ENCODE measurements around the gene PCAT6. TPM values are rescaled to one million over a fixed set of nuclear protein-coding genes. Genes with fewer than 3 reads are reported as not detected.

Gene PCAT6
- total RNA-seq, 1 experiment from 2014 or later, result 0.84 TPM

- peaks cover 18% of the 10 kb centered on the region for H3K27me3 ChIP-seq (replicated peaks; ENCODE audit: insufficient read depth, low read depth, low read length, poor library complexity)
- no peak for DNase-seq (ENCODE audit: low spot score)
- BruUV-seq (replicated peaks), result no TSS peak
- no peak for TF ChIP-seq CTCF (conservative IDR thresholded peaks at IDR 0.05; ENCODE audit: low read depth, low read length)
- TF ChIP-seq EZH2 (IDR thresholded peaks at IDR 0.05; ENCODE audit: borderline replicate concordance, low read depth, low read length, poor library complexity, severe bottlenecking), result no peak
- intact Hi-C loops (cut with micrococcal nuclease; ENCODE audit: unreplicated experiment), result loop anchor here (10.0 kb wide), 1 partner anchor 102 kb away; no protein-coding TSS in a partner anchor
- no peaks in the 10 kb centered on the region for H3K9me3 ChIP-seq (ENCODE audit: low read depth, low read length, poor library complexity, severe bottlenecking)
- H3K36me3 ChIP-seq (ENCODE audit: insufficient read depth, low read length, poor library complexity, severe bottlenecking), result no peaks in the 10 kb centered on the region
- ChIA-PET POLR2A (ENCODE audit: low non-redundant PET) (no interaction called here), CTCF (no interaction called here)
- H3K4me1 ChIP-seq (ENCODE audit: insufficient read depth, low read length, poor library complexity, severe bottlenecking), result no peaks in the 10 kb centered on the region
- no peak overlapping the region for H3K27ac ChIP-seq (ENCODE audit: low read depth, low read length, poor library complexity, severe bottlenecking)
- H3K4me3 ChIP-seq (ENCODE audit: low read depth, low read length, poor library complexity, severe bottlenecking), result no peak overlapping the region
Measured at GRCh38 chr1:202857136-202857610, 46.4 kb downstream of the PCAT6 start.

GRCh38 chr1:202858331-202858730 is 47.6 kb downstream of the PCAT6 start:
- Histone ChIP-seq H3K27me3 (replicated peaks; ENCODE audit: insufficient read depth, low read depth, low read length, poor library complexity) (peaks cover 30% of the 10 kb centered on the region), H3K36me3 (ENCODE audit: insufficient read depth, low read length, poor library complexity, severe bottlenecking) (no peaks in the 10 kb centered on the region), H3K4me3 (ENCODE audit: low read depth, low read length, poor library complexity, severe bottlenecking) (no peak overlapping the region), H3K9me3 (ENCODE audit: low read depth, low read length, poor library complexity, severe bottlenecking) (no peaks in the 10 kb centered on the region), H3K27ac (ENCODE audit: low read depth, low read length, poor library complexity, severe bottlenecking) (no peak overlapping the region), H3K4me1 (ENCODE audit: insufficient read depth, low read length, poor library complexity, severe bottlenecking) (no peaks in the 10 kb centered on the region)
- ChIA-PET POLR2A (ENCODE audit: low non-redundant PET) (interaction anchor here (0.6 kb wide), 1 partner anchor 28 kb away, joined by 11 read pairs; no protein-coding TSS in a partner anchor), CTCF (no interaction called here)
- intact Hi-C loops (cut with micrococcal nuclease; ENCODE audit: unreplicated experiment), result loop anchor here (10.0 kb wide), 1 partner anchor 104 kb away; no protein-coding TSS in a partner anchor
- DNase-seq (ENCODE audit: low spot score), result no peak
- no TSS peak for BruUV-seq (replicated peaks)
- no peak for TF ChIP-seq EZH2 (IDR thresholded peaks at IDR 0.05; ENCODE audit: borderline replicate concordance, low read depth, low read length, poor library complexity, severe bottlenecking)
- TF ChIP-seq CTCF (conservative IDR thresholded peaks at IDR 0.05; ENCODE audit: low read depth, low read length), result no peak

GRCh38 chr1:202858789-202859414 is 48.1 kb downstream of the PCAT6 start:
- H3K36me3 ChIP-seq (ENCODE audit: insufficient read depth, low read length, poor library complexity, severe bottlenecking), result no peaks in the 10 kb centered on the region
- intact Hi-C loops (cut with micrococcal nuclease; ENCODE audit: unreplicated experiment), result loop anchor here (10.0 kb wide), 1 partner anchor 104 kb away; no protein-coding TSS in a partner anchor
- TF ChIP-seq EZH2 (IDR thresholded peaks at IDR 0.05; ENCODE audit: borderline replicate concordance, low read depth, low read length, poor library complexity, severe bottlenecking) (no peak), CTCF (conservative IDR thresholded peaks at IDR 0.05; ENCODE audit: low read depth, low read length) (no peak)
- H3K27ac ChIP-seq (ENCODE audit: low read depth, low read length, poor library complexity, severe bottlenecking), result no peak overlapping the region
- DNase-seq (ENCODE audit: low spot score), result no peak
- no peaks in the 10 kb centered on the region for H3K9me3 ChIP-seq (ENCODE audit: low read depth, low read length, poor library complexity, severe bottlenecking)
- peaks cover 34% of the 10 kb centered on the region for H3K27me3 ChIP-seq (replicated peaks; ENCODE audit: insufficient read depth, low read depth, low read length, poor library complexity)
- BruUV-seq (replicated peaks), result no TSS peak
- no peaks in the 10 kb centered on the region for H3K4me1 ChIP-seq (ENCODE audit: insufficient read depth, low read length, poor library complexity, severe bottlenecking)
- H3K4me3 ChIP-seq (ENCODE audit: low read depth, low read length, poor library complexity, severe bottlenecking), result no peak overlapping the region
- ChIA-PET CTCF (no interaction called here), POLR2A (ENCODE audit: low non-redundant PET) (interaction anchor here (0.6 kb wide), 1 partner anchor 27 kb away, joined by 11 read pairs; no protein-coding TSS in a partner anchor)

All from A673 (cell line).